Measurements from ENCODE around the gene SUPT4H1.

Gene SUPT4H1

GRCh38 chr17:58388302-58389190 lies 36.5 kb upstream of the SUPT4H1 start:
- H3K4me3 ChIP-seq (ENCODE audit: low read length) = peak overlapping the region; percentile 13; the same call in 1 of the 2 replicates
- H3K27ac ChIP-seq (ENCODE audit: low read depth, low read length) = peak overlapping the region; percentile 28; the same call in 1 of the 2 replicates
- no peak overlapping the region for H3K9ac ChIP-seq (ENCODE audit: low read depth, low read length)
- no peaks in the 10 kb centered on the region for H3K27me3 ChIP-seq (ENCODE audit: insufficient read depth, low read length)
- no peaks in the 10 kb centered on the region for H3K36me3 ChIP-seq (ENCODE audit: insufficient read depth, low read length)
- WGBS = 53% methylated on average over 3 of the region's 3 CpGs
- H3K4me1 ChIP-seq (ENCODE audit: insufficient read depth, low read length) = peaks cover 39% of the 10 kb centered on the region
- H3K9me3 ChIP-seq (ENCODE audit: insufficient read depth, low read depth, low read length) = no peaks in the 10 kb centered on the region

DNA sequence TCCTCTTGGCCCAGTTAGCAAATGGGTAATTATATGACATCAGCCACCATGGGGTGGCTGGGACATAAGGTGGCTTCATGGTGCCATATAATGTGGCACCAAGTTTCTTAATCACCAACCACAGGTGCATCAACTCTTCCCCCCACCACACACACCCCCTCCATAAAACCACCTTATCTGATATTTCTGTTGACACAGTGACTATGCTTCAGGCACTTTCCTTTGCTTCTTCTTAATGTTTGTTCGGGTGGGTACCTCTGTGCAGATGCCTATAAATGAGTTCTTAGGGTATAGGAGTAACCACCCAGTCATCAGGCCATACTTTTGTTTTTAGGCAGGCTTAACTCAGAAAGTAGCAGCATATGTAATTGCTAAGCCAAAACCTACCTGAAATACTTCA lies 35.8 kb upstream of the SUPT4H1 start:
- H3K36me3 ChIP-seq (ENCODE audit: insufficient read depth, low read length) = no peaks in the 10 kb centered on the region
- 89% methylated on average over 1 of the region's 1 CpG for WGBS
- no peaks in the 10 kb centered on the region for H3K27me3 ChIP-seq (ENCODE audit: insufficient read depth, low read length)
- H3K4me3 ChIP-seq (ENCODE audit: low read length) = no peak overlapping the region
- H3K27ac ChIP-seq (ENCODE audit: low read depth, low read length) = no peak overlapping the region
- no peaks in the 10 kb centered on the region for H3K9me3 ChIP-seq (ENCODE audit: insufficient read depth, low read depth, low read length)
- H3K9ac ChIP-seq (ENCODE audit: low read depth, low read length) = no peak overlapping the region
- peaks cover 39% of the 10 kb centered on the region for H3K4me1 ChIP-seq (ENCODE audit: insufficient read depth, low read length)

GRCh38 chr17:58386708-58387107 lies 34.7 kb upstream of the SUPT4H1 start:
- H3K9me3 ChIP-seq (ENCODE audit: insufficient read depth, low read depth, low read length) = no peaks in the 10 kb centered on the region
- H3K27me3 ChIP-seq (ENCODE audit: insufficient read depth, low read length) = no peaks in the 10 kb centered on the region
- no peak overlapping the region for H3K27ac ChIP-seq (ENCODE audit: low read depth, low read length)
- no peaks in the 10 kb centered on the region for H3K36me3 ChIP-seq (ENCODE audit: insufficient read depth, low read length)
- H3K4me3 ChIP-seq (ENCODE audit: low read length) = no peak overlapping the region
- H3K9ac ChIP-seq (ENCODE audit: low read depth, low read length) = no peak overlapping the region
- 73% methylated on average over 2 of the region's 3 CpGs for WGBS
- peaks cover 39% of the 10 kb centered on the region for H3K4me1 ChIP-seq (ENCODE audit: insufficient read depth, low read length)

GRCh38 chr17:58385359-58385899 lies 33.4 kb upstream of the SUPT4H1 start:
- H3K27me3 ChIP-seq (ENCODE audit: insufficient read depth, low read length) = no peaks in the 10 kb centered on the region
- 91% methylated on average over 4 of the region's 4 CpGs for WGBS
- no peak overlapping the region for H3K27ac ChIP-seq (ENCODE audit: low read depth, low read length)
- H3K4me1 ChIP-seq (ENCODE audit: insufficient read depth, low read length) = peaks cover 37% of the 10 kb centered on the region
- no peak overlapping the region for H3K4me3 ChIP-seq (ENCODE audit: low read length)
- no peaks in the 10 kb centered on the region for H3K36me3 ChIP-seq (ENCODE audit: insufficient read depth, low read length)
- no peaks in the 10 kb centered on the region for H3K9me3 ChIP-seq (ENCODE audit: insufficient read depth, low read depth, low read length)
- no peak overlapping the region for H3K9ac ChIP-seq (ENCODE audit: low read depth, low read length)

GRCh38 chr17:58384897-58385296 lies 32.9 kb upstream of the SUPT4H1 start:
- H3K4me1 ChIP-seq (ENCODE audit: insufficient read depth, low read length) = peaks cover 32% of the 10 kb centered on the region
- WGBS = 98% methylated on average over 3 of the region's 3 CpGs
- H3K27ac ChIP-seq (ENCODE audit: low read depth, low read length) = no peak overlapping the region

DNA sequence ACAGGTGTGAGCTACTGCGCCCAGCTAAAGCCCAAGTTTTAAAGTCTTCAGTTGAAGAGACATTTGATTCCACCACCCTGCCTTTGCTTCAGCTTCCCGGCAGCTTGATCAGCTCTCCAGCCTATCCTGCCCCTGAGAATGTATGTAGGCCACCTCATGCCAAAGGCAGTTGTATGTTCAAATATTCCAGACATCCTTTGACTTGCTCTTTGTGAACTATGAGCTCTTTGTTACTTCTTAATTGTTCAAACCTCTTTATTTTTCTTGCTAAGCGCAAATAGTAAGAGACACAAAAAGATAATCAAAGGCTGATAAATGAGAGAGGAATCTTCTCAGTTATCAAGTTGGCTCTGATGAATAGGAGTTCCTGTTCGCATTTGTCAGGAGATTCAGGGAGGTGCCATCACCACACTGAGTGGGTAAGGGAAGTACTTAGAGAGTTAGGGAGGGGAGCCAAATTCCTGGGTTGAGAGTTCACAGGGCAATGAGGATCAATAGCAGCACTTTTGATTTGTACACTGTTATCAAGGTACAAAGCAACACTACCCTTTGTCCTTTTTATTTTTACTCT lies 32.0 kb upstream of the SUPT4H1 start:
- Histone ChIP-seq H3K9me3 (ENCODE audit: insufficient read depth, low read depth, low read length) (no peaks in the 10 kb centered on the region), H3K36me3 (ENCODE audit: insufficient read depth, low read length) (no peaks in the 10 kb centered on the region), H3K27ac (ENCODE audit: low read depth, low read length) (no peak overlapping the region), H3K4me1 (ENCODE audit: insufficient read depth, low read length) (peaks cover 26% of the 10 kb centered on the region), H3K9ac (ENCODE audit: low read depth, low read length) (no peak overlapping the region), H3K4me3 (ENCODE audit: low read length) (no peak overlapping the region), H3K27me3 (ENCODE audit: insufficient read depth, low read length) (no peaks in the 10 kb centered on the region)
- WGBS = 86% methylated on average over 4 of the region's 4 CpGs

More at GRCh38 chr17:58384897-58385296, 32.9 kb upstream of the SUPT4H1 start:
- Histone ChIP-seq H3K27me3 (ENCODE audit: insufficient read depth, low read length) (no peaks in the 10 kb centered on the region), H3K4me3 (ENCODE audit: low read length) (no peak overlapping the region), H3K9ac (ENCODE audit: low read depth, low read length) (no peak overlapping the region), H3K9me3 (ENCODE audit: insufficient read depth, low read depth, low read length) (no peaks in the 10 kb centered on the region), H3K36me3 (ENCODE audit: insufficient read depth, low read length) (no peaks in the 10 kb centered on the region)

DNA sequence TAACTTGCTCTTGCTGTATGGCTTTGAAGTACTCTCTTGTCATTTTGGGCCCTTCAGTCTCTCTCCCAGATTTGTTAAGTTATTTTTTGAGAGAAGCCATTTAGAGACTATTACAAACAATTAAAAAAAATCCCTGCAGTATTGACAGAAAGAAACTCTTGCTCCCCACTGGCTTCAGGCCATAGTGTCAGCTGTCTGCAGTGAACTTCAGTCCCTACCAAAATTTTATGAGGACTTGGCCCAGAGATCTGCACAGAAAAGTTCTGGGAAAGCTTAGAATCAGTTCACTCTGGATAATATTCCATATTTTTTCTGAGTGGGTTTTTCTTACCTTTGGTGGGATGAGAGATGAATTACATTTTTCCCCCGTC lies 30.9 kb upstream of the SUPT4H1 start:
- no peak overlapping the region for H3K9ac ChIP-seq (ENCODE audit: low read depth, low read length)
- H3K27me3 ChIP-seq (ENCODE audit: insufficient read depth, low read length) = no peaks in the 10 kb centered on the region
- H3K36me3 ChIP-seq (ENCODE audit: insufficient read depth, low read length) = no peaks in the 10 kb centered on the region
- no peak overlapping the region for H3K4me3 ChIP-seq (ENCODE audit: low read length)
- H3K4me1 ChIP-seq (ENCODE audit: insufficient read depth, low read length) = peaks cover 16% of the 10 kb centered on the region; the same call in 1 of the 2 replicates
- no peaks in the 10 kb centered on the region for H3K9me3 ChIP-seq (ENCODE audit: insufficient read depth, low read depth, low read length)
- 88% methylated on average over 1 of the region's 1 CpG for WGBS
- H3K27ac ChIP-seq (ENCODE audit: low read depth, low read length) = no peak overlapping the region

DNA sequence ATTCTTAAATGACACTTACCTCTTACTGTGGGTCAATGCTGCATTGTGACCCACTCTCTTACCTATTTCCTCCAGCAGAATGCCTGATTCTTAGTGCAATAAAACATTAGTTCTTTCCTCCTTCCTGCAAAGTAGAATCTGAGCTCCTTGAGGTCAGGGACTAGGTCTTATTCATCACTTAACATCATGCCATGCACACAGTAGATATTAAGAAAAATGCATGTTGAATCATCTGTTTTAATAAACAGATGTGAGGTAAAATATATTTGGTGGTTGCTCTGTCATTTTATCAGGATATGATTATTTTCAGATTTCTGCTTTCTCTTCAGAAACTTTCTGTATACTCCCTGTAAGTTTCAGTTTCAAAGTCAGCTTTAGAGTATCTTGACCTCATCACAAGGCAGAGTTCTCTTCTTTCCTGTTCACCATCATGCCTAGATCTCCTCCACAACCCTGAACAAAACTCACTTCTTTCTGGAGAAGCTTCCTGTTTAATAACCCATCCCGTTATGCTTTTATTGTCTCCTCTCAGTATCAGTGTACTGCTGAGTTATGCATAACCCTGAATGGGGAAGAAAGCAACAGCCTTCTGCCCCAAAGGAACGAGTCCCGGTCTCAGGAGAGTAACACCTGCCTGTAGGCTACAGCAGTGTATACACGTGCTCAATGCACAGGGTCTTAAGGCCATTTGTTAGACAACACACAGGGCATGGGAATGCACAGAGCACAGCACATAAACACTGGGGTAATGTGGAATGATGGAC lies 30.3 kb upstream of the SUPT4H1 start:
- no peak overlapping the region for H3K4me3 ChIP-seq (ENCODE audit: low read length)
- no peaks in the 10 kb centered on the region for H3K36me3 ChIP-seq (ENCODE audit: insufficient read depth, low read length)
- H3K27me3 ChIP-seq (ENCODE audit: insufficient read depth, low read length) = no peaks in the 10 kb centered on the region
- no peak overlapping the region for H3K27ac ChIP-seq (ENCODE audit: low read depth, low read length)
- H3K4me1 ChIP-seq (ENCODE audit: insufficient read depth, low read length) = peaks cover 17% of the 10 kb centered on the region
- 85% methylated on average over 4 of the region's 4 CpGs for WGBS
- no peaks in the 10 kb centered on the region for H3K9me3 ChIP-seq (ENCODE audit: insufficient read depth, low read depth, low read length)
- no peak overlapping the region for H3K9ac ChIP-seq (ENCODE audit: low read depth, low read length)

GRCh38 chr17:58381124-58382035 lies 29.4 kb upstream of the SUPT4H1 start:
- Histone ChIP-seq H3K36me3 (ENCODE audit: insufficient read depth, low read length) (no peaks in the 10 kb centered on the region), H3K9ac (ENCODE audit: low read depth, low read length) (no peak overlapping the region), H3K4me3 (ENCODE audit: low read length) (no peak overlapping the region), H3K27me3 (ENCODE audit: insufficient read depth, low read length) (no peaks in the 10 kb centered on the region), H3K9me3 (ENCODE audit: insufficient read depth, low read depth, low read length) (no peaks in the 10 kb centered on the region), H3K4me1 (ENCODE audit: insufficient read depth, low read length) (peaks cover 26% of the 10 kb centered on the region), H3K27ac (ENCODE audit: low read depth, low read length) (no peak overlapping the region)
- WGBS = 86% methylated on average over 2 of the region's 3 CpGs

Measured in HUES64 (cell line).